Medulla oblongata (tissue), 1 donor: ENCODE measurements around the gene TRRAP.
A peak's percentile ranks its signal among the peaks of the same experiment; 100 is the strongest.

Experiments used
- DNase-seq: peaks from one replicate; pipeline ENCODE4 v3.0.0-alpha.2; 2015; ENCODE audit errors: extremely low spot score

TRRAP gene

GRCh38 chr7:98900815-98901214 is 22.5 kb downstream of the TRRAP start:
- no peak for DNase-seq

DNA sequence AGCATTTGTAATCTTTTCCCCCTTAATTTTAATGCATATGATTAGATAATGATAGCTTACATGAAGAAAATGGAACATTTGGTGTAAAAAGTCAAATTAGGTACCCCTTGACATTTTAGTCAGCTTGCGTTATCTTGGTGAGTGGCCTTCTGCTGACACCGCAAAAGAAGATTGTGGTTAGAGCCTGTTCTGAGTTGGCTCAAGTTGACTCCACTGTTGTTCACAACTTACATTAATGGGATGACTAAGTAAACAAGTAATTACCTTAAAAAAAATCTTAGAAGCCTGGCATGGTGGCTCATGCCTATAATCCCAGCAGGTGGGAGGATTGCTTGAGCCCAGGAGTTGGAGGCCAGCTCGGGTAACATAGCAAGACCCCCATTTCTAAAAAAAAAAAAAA is 24.2 kb downstream of the TRRAP start:
- no peak for DNase-seq

GRCh38 chr7:98903246-98903645 is 24.9 kb downstream of the TRRAP start:
- no peak for DNase-seq

DNA sequence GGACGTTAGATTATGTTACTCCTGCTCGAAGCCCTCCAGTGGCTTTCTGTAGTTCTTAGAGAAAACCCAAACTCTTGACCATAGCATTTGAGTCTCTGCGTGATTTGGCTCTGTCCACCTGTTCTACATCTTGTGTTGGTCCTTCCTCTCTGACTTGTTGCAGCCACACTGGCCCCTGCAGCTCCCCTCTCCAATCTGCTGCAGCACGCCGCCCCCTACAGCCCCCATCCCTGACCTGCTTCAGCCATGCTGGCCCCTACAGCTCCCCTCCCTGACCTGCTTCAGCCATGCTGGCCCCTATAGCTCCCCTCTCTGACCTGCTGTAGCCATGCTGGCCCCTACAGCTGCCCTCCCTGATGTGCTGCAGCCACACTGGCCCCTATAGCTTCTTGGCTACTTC is 29.2 kb downstream of the TRRAP start:
- no peak for DNase-seq

DNA sequence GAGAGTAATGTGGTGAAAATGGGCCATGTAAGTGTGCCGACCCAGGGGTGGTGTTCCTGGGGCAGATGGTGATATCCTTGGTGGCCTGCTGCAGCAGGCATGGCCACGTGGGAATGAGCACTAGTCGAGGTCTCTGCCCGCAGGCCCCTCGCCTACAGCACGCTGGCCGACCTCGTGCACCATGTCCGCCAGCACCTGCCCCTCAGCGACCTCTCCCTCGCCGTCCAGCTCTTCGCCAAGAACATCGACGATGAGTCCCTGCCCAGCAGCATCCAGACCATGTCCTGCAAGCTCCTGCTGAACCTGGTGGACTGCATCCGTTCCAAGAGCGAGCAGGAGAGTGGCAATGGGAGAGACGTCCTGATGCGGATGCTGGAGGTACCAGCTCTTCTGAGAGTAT is 30.3 kb downstream of the TRRAP start:
- DNase-seq = no peak

GRCh38 chr7:98909487-98909886 is 31.2 kb downstream of the TRRAP start:
- no peak for DNase-seq

DNA sequence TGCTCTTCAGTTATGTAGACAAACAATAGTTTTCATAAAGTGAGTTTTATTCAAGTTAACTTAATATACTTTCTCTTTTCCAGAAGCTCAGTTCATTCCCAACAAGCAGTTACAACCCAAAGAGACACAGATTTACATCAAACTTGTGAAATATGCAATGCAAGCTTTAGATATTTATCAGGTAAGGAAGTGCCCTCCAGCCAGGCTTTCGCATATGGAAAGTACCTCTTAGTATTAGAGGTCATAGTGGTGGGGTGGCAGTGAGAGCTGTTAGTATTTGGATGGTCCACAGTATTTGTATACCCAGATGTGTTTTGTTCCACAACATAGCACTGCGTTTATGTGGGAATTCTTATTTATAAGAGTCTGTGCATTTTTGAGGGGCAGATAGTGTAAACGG is 32.1 kb downstream of the TRRAP start:
- no peak for DNase-seq

DNA sequence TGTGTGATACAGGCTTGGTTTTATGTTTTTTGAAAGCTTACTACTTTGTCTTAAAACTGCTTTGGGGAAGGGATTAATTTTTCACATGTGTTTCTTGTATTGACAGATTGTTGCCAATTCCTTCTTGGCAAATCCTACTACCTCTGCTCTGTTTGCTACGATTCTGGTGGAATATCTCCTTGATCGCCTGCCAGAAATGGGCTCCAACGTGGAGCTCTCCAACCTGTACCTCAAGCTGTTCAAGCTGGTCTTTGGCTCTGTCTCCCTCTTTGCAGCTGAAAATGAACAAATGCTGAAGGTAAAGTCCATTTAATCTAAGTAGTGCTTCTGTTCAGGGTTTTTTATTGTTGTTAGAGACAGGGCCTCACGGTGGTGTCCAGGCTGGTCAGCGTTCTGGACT is 33.6 kb downstream of the TRRAP start:
- DNase-seq = no peak

GRCh38 chr7:98913026-98913425 is 34.7 kb downstream of the TRRAP start:
- no peak for DNase-seq

DNA sequence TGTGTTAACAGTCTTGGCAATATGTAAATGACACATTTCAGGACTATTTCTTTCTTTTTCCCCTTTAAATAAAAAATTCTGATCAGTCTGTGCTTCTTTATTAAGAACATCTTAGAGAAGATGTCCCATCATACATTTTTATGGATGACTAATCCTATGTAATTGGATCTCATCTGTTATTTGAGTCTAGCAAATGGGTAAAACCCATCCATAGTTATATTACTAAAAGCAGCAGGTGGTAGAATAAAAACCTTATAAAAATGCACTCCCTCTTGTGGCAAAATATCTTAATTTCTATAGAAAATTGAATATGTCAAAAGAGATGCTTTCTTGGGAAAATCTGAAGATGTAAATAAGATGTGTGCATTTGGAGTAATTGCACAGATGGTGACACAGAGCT is 35.3 kb downstream of the TRRAP start:
- DNase-seq = no peak

DNA sequence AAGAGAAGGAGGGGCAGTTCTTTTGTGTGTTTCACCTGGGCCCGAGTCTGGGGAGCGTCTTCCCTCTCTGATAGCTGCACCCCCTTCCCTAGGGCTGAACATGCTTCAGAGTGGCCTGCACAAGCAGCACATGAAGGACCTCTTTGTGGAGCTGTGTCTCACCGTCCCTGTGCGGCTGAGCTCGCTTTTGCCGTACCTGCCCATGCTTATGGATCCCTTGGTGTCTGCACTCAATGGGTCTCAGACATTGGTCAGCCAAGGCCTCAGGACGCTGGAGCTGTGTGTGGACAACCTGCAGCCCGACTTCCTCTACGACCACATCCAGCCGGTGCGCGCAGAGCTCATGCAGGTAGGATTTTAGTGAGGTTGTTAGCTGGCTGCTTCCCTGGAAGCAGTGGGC is 39.0 kb downstream of the TRRAP start:
- no peak for DNase-seq

DNA sequence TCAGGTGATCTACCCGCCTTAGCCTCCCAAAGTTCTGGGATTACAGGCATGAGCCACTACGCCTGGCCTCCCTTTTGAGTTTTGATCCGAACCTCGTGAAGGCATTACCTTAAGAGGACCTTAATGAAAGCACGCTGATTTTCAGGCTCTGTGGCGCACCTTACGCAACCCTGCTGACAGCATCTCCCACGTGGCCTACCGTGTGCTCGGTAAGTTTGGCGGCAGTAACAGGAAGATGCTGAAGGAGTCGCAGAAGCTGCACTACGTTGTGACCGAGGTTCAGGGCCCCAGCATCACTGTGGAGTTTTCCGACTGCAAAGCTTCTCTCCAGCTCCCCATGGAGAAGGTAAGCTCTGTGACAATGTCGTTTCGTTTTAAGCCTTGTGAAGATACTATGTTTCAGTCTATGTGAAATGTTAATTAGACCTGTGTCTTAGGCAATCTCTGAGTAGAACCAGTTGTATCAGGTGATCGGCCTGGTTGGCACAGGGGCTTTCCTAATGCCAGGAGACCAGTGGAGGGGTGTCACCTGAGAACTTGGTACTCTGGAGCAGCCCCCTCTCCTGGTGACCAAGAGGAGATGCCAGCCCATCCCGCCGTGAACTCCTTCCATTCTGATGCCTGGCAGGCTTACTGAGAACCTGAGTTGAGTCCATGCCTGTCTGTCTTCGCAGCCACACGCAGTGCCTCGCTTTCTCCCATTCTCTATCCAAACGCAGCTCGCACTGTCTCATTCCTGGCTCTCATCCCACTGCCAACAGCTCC is 43.5 kb downstream of the TRRAP start:
- no peak for DNase-seq

DNA sequence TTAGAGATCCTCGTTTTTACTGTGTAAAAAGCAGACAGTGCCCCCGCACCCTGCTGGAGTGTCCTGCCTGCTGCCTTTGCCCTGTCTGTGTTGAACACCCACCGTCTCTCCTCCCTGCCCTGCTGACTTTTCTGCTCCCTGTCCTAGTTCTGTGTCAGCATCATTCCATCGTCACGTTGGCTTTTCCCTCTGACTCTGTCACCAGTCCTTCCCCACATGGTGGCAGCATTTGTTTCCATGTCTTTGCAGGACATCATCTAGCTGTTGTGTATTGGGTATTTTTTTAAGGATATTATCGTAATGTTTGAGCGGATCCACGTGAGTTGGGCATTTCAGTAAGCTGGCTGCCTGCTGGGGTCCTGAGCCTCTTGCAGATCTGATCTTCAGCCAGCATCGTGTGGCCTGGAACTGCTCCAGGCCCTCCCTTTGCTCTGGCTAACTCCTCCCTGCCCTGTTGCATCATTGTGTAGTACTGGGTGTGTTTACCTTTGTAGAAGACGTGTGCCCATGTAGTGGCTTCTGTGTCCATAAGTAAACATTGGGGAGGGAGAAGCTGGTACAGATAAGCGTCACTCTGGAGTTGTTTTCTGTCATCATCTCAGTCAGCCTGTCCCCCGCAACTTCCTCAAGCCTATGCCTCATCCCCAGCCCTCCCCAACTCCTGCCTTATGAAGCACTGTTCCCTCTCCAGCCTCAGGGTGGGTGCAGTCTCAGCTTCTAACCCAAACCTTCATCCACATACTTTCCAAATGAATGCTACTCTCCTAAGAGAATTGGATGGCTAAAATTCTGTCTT is 44.3 kb downstream of the TRRAP start:
- peak; percentile 54 for DNase-seq

DNA sequence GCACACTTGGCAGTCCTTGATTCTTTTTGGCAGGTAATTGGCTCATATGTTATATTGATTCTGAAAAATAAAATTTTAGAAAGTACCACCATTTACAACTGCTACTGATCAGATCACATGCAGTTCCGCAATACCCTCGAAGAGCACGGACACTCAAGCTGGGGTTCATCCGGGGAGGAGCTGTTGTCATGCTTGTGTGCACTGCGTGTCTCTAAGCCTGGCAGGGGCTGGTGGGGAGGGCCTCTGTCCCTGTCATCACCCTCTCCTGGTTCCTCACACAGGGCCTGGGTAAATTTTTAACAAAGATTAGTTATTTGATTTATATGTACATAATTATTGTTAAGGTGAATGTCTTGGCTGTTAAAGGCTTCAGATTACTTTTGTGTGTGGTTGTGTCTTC is 45.2 kb downstream of the TRRAP start:
- no peak for DNase-seq

GRCh38 chr7:98927125-98927524 is 48.8 kb downstream of the TRRAP start:
- DNase-seq = no peak

DNA sequence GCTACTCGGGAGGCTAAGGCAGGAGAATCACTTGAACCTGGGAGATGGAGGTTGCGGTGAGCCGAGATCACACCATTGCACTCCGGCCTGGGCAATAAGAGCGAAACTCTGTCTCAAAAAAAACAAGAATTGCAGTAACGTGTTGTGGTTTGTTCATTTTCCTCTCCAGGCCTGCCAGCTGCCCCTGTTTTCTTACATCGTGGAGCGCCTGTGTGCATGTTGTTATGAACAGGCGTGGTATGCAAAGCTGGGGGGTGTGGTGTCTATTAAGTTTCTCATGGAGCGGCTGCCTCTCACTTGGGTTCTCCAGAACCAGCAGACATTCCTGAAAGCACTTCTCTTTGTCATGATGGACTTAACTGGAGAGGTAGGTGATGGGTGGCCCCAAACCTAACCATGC is 52.1 kb downstream of the TRRAP start:
- DNase-seq = no peak

DNA sequence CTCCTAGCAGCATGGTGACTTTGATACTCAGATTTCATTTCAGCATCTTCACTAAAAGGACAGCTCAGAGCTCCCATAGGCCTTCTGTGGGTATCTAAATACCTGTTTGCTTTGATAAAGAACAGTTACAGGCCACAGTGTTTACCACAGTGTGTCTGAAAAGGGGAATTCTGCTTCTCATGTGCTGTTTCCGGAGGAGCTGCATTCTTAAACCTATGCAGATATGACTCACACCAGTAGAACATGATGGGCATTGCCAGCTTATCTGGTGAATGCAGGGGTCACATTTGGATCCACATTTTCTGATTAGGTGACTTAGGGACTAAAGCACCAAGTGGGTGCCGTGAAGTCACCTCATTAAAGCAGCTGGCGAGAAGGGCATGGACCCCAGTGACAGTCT is 52.6 kb downstream of the TRRAP start:
- no peak for DNase-seq

DNA sequence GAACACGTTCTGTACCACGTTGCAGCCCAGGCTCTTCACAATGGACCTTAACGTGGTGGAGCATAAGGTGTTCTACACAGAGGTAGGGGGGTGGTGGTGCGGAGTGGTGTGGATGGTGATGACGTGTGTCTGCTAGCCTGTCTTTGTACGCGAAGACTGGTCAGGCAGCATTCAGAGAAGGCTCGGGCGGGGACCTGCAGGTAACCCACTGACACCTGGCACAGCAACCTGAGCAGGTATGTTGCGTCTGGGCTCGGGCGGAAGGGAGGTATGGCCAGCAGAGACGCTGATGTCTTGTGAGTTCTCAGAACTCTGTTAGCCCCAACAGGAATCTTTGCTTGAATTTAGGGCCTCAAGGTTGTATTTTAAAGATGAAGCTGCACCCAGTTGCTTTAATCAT is 55.0 kb downstream of the TRRAP start:
- no peak for DNase-seq

- no peak for DNase-seq
Measured at GRCh38 chr7:98934267-98934666, 55.9 kb downstream of the TRRAP start.

DNA sequence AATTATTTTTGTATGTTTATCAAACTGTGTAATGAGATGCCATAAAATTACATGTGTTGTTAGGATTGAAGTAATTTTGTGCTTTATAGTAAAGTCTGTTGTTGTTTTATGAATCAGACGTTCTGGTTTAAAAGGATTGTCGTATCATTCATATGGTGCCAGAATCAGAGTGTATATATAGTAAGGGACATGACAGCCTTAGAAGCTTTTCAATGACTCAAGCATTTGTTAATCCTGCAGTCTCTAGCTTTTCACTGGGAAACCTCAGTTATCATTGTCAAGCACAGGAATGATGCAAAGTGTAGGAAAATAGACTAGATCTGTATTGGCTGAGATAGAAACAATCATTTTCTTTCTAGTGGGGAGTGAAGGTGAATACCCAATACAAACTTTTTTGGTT is 57.5 kb downstream of the TRRAP start:
- DNase-seq = no peak

GRCh38 chr7:98943336-98943735 is 65.0 kb downstream of the TRRAP start:
- DNase-seq = no peak

DNA sequence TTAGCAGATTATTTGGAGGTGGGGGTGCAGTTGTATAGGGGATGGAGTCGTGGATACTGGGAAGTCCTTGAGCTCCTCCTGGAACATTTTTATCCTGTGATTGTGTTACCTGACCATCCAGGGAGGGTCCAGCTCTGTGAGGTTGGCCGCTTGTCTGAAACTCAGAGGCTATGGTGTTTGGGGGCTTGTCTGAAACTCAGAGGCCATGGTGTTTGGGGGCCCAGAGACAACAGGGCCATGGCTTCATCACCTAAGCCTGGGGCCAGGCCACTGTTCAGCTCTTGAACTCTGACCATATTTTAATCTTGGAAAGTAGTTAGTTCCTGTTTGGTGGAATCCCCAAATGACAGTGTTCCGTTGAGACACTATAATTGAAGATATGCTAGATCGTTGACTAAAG is 66.1 kb downstream of the TRRAP start:
- no peak for DNase-seq

- DNase-seq = no peak
Measured at GRCh38 chr7:98945852-98946251, 67.5 kb downstream of the TRRAP start.
